ENCODE data around the gene RAB6D.
"Not testable (repeated sequence)": the region's sequence is repeated elsewhere in the genome, so short reads cannot be mapped to it uniquely, and the experiment has no call there.

The RAB6D gene

GRCh38 chr2:131366643-131367042 is 2.7 kb upstream of the RAB6D start:
- DNase-seq (ENCODE audit: low read depth in 2 of 2): no peak

GRCh38 chr2:131365452-131365851 is 1.5 kb upstream of the RAB6D start:
- no peak for DNase-seq (ENCODE audit: low read depth in 2 of 2)

GRCh38 chr2:131363213-131363612 is 755 bp downstream of the RAB6D start:
- DNase-seq (ENCODE audit: low read depth in 2 of 2): not testable (repeated sequence)

- not testable (repeated sequence) for DNase-seq (ENCODE audit: low read depth in 2 of 2)
These were observed 2.2 kb downstream of the RAB6D start for GRCh38 chr2:131361773-131362172.

GRCh38 chr2:131353167-131353697 is 10.7 kb downstream of the RAB6D start:
- not testable (repeated sequence) for DNase-seq (ENCODE audit: low read depth in 2 of 2)

- no peak for DNase-seq (ENCODE audit: low read depth in 2 of 2)
These were observed 14.9 kb downstream of the RAB6D start for GRCh38 chr2:131349021-131349420.

- not testable (repeated sequence) for DNase-seq (ENCODE audit: low read depth in 2 of 2)
These were observed 16.9 kb downstream of the RAB6D start for GRCh38 chr2:131347035-131347434.

GRCh38 chr2:131339307-131339706 is 24.7 kb downstream of the RAB6D start:
- DNase-seq (ENCODE audit: low read depth in 2 of 2): not testable (repeated sequence)

GRCh38 chr2:131335319-131335718 is 28.6 kb downstream of the RAB6D start:
- DNase-seq (ENCODE audit: low read depth in 2 of 2): not testable (repeated sequence)

GRCh38 chr2:131332709-131333108 is 31.3 kb downstream of the RAB6D start:
- not testable (repeated sequence) for DNase-seq (ENCODE audit: low read depth in 2 of 2)

- DNase-seq (ENCODE audit: low read depth in 2 of 2): not testable (repeated sequence)
These were observed 33.0 kb downstream of the RAB6D start for GRCh38 chr2:131331000-131331399.

- no peak for DNase-seq (ENCODE audit: low read depth in 2 of 2)
These were observed 41.8 kb downstream of the RAB6D start for GRCh38 chr2:131322209-131322608.

- DNase-seq (ENCODE audit: low read depth in 2 of 2): not testable (repeated sequence)
These were observed 42.6 kb downstream of the RAB6D start for GRCh38 chr2:131321344-131321743.

- not testable (repeated sequence) for DNase-seq (ENCODE audit: low read depth in 2 of 2)
These were observed 53.0 kb downstream of the RAB6D start for GRCh38 chr2:131311001-131311400.
